ENCODE results near the gene HS6ST1.

- TF ChIP-seq EZH2 (IDR thresholded peaks at IDR 0.05; ENCODE audit: low read length, unreplicated experiment): no peak
- no peak for TF ChIP-seq CTCF (conservative IDR thresholded peaks at IDR 0.05; ENCODE audit: low read depth, low read length)
- no peak for TF ChIP-seq EZH2phosphoT487 (IDR thresholded peaks at IDR 0.05; ENCODE audit: borderline replicate concordance, low read length)
These were observed 53.6 kb downstream of the HS6ST1 start for GRCh38 chr2:128264881-128265607.

All from PC-3 (cell line).